Activated CD4-positive, alpha-beta T cell treated with anti-CD3 and anti-CD28 coated beads, Interleukin-2, amount 50 U/mL, for 48 hours (primary cell): ENCODE measurements around the gene ZNF626.
"Not testable (repeated sequence)": the region's sequence is repeated elsewhere in the genome, so short reads cannot be mapped to it uniquely, and the experiment has no call there.

Experiments used
- DNase-seq, 2 experiments: peaks; one replicate each; pipeline ENCODE4 v3.0.0-alpha.2; 2020

Gene ZNF626

GRCh38 chr19:20661150-20661819 is at the start of gene ZNF626:
Gene ZNF626 (minus strand): TSS chr19:20661571. CDS start chr19:20661446, 125 bp downstream.
- DNase-seq = peak; percentile 91 to 93

- DNase-seq = no peak
Observed at GRCh38 chr19:20669263-20669662, 7.9 kb upstream of the ZNF626 start.

GRCh38 chr19:20667281-20667680 is 5.9 kb upstream of the ZNF626 start:
- DNase-seq = no peak

GRCh38 chr19:20664901-20665781 is 3.8 kb upstream of the ZNF626 start:
- DNase-seq = no peak

GRCh38 chr19:20664475-20664874 is 3.1 kb upstream of the ZNF626 start:
- DNase-seq = not testable (repeated sequence)

- DNase-seq = no peak
Observed at GRCh38 chr19:20662421-20663105, 1.2 kb upstream of the ZNF626 start.

GRCh38 chr19:20660473-20661140 is 764 bp downstream of the ZNF626 start:
- no peak for DNase-seq

GRCh38 chr19:20640545-20640944 is 20.8 kb downstream of the ZNF626 start:
- no peak for DNase-seq

- no peak for DNase-seq
Observed at GRCh38 chr19:20640023-20640422, 21.3 kb downstream of the ZNF626 start.

- DNase-seq = not testable (repeated sequence)
Observed at GRCh38 chr19:20624560-20624959, 36.8 kb downstream of the ZNF626 start.

- no peak for DNase-seq
Observed at GRCh38 chr19:20616071-20616470, 45.3 kb downstream of the ZNF626 start.

GRCh38 chr19:20614971-20615370 is 46.4 kb downstream of the ZNF626 start:
- DNase-seq = not testable (repeated sequence)

- no peak for DNase-seq
Observed at GRCh38 chr19:20612711-20613316, 48.6 kb downstream of the ZNF626 start.

- DNase-seq = no peak
Observed at GRCh38 chr19:20611866-20612265, 49.5 kb downstream of the ZNF626 start.

- DNase-seq = no peak
Observed at GRCh38 chr19:20607943-20608342, 53.4 kb downstream of the ZNF626 start.
